ENCODE data around the gene TRAPPC2.

DNA sequence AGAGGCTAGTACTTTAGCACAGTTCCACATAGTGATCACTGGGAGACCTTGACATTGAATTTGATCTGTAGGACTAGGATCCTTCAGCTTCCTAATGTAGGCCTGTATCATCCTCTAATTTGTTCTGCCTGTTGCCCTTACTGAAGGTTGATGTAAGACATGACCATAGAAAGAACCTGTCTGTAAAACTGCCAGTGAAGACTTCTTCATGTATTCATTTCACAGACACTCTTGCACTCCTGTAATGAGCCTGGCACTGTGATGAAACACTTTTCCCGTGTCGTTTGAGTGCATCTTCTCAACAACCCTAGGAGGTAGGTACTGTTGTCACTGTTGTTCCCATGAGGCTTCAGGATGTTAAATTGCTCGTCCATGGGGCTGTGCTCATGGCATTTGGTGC, 30.8 kb downstream of the TRAPPC2 start:
- TF ChIP-seq POLR2AphosphoS5 (IDR thresholded peaks at IDR 0.05; ENCODE audit: low read depth, low read length) = no peak
- TF ChIP-seq, protein P1, sequence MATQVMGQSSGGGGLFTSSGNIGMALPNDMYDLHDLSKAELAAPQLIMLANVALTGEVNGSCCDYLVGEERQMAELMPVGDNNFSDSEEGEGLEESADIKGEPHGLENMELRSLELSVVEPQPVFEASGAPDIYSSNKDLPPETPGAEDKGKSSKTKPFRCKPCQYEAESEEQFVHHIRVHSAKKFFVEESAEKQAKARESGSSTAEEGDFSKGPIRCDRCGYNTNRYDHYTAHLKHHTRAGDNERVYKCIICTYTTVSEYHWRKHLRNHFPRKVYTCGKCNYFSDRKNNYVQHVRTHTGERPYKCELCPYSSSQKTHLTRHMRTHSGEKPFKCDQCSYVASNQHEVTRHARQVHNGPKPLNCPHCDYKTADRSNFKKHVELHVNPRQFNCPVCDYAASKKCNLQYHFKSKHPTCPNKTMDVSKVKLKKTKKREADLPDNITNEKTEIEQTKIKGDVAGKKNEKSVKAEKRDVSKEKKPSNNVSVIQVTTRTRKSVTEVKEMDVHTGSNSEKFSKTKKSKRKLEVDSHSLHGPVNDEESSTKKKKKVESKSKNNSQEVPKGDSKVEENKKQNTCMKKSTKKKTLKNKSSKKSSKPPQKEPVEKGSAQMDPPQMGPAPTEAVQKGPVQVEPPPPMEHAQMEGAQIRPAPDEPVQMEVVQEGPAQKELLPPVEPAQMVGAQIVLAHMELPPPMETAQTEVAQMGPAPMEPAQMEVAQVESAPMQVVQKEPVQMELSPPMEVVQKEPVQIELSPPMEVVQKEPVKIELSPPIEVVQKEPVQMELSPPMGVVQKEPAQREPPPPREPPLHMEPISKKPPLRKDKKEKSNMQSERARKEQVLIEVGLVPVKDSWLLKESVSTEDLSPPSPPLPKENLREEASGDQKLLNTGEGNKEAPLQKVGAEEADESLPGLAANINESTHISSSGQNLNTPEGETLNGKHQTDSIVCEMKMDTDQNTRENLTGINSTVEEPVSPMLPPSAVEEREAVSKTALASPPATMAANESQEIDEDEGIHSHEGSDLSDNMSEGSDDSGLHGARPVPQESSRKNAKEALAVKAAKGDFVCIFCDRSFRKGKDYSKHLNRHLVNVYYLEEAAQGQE (IDR thresholded peaks at IDR 0.05; ENCODE audit: insufficient read depth in 1 of 2, low read depth in 2 of 2, low read length in 1 of 2) = no peak
- TF ChIP-seq, protein P2, sequence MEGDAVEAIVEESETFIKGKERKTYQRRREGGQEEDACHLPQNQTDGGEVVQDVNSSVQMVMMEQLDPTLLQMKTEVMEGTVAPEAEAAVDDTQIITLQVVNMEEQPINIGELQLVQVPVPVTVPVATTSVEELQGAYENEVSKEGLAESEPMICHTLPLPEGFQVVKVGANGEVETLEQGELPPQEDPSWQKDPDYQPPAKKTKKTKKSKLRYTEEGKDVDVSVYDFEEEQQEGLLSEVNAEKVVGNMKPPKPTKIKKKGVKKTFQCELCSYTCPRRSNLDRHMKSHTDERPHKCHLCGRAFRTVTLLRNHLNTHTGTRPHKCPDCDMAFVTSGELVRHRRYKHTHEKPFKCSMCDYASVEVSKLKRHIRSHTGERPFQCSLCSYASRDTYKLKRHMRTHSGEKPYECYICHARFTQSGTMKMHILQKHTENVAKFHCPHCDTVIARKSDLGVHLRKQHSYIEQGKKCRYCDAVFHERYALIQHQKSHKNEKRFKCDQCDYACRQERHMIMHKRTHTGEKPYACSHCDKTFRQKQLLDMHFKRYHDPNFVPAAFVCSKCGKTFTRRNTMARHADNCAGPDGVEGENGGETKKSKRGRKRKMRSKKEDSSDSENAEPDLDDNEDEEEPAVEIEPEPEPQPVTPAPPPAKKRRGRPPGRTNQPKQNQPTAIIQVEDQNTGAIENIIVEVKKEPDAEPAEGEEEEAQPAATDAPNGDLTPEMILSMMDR (IDR thresholded peaks at IDR 0.05) = no peak
- TF ChIP-seq SIN3A (IDR thresholded peaks at IDR 0.05; ENCODE audit: borderline replicate concordance, insufficient read depth, low read depth, low read length) = no peak

Measured in Panc1 (cell line).